GM12873 (cell line): Measurements from ENCODE around the gene CAD.

Experiments used
- CTCF ChIP-seq: IDR thresholded peaks from 2 replicates; pipeline ENCODE4 v1.5.1; 2012; ENCODE audit warnings: low read depth, mild to moderate bottlenecking, moderate library complexity, low read length, control low read depth; ENCODE audit not compliant: insufficient read depth; ENCODE audit errors: missing control alignments

CAD gene

GRCh38 chr2:27222407-27222806 is 5.2 kb downstream of the CAD start:
- no peak for TF ChIP-seq CTCF

GRCh38 chr2:27223416-27223815 is 6.2 kb downstream of the CAD start:
- no peak for TF ChIP-seq CTCF

GRCh38 chr2:27225526-27225925 is 8.4 kb downstream of the CAD start:
- TF ChIP-seq CTCF, result no peak

- no peak for TF ChIP-seq CTCF
Observed at GRCh38 chr2:27227501-27227900, 10.3 kb downstream of the CAD start.

GRCh38 chr2:27231921-27232320 is 14.8 kb downstream of the CAD start:
- no peak for TF ChIP-seq CTCF

GRCh38 chr2:27233341-27233740 is 16.2 kb downstream of the CAD start:
- TF ChIP-seq CTCF, result no peak

GRCh38 chr2:27236136-27236535 is 19.0 kb downstream of the CAD start:
- no peak for TF ChIP-seq CTCF

- TF ChIP-seq CTCF, result no peak
Observed at GRCh38 chr2:27236626-27237025, 19.5 kb downstream of the CAD start.
